ENCODE results near the gene PRKCA.

Gene PRKCA

GRCh38 chr17:66578781-66579489, 276.5 kb downstream of the PRKCA start:
- H3K27ac ChIP-seq = peak overlapping the region in 1 of 2 donors; percentile 89
- no peak for TF ChIP-seq CTCF (IDR thresholded peaks at IDR 0.05)
- DNase-seq (ENCODE audit: low spot score) = no peak
- no peak overlapping the region for H3K4me3 ChIP-seq

- peak overlapping the region; percentile 48 to 89 for H3K27ac ChIP-seq
- DNase-seq (ENCODE audit: low spot score) = no peak
- no peak overlapping the region for H3K4me3 ChIP-seq
- no peak for TF ChIP-seq CTCF (IDR thresholded peaks at IDR 0.05)
Measured at GRCh38 chr17:66579556-66579955, 277.1 kb downstream of the PRKCA start.

- TF ChIP-seq CTCF (IDR thresholded peaks at IDR 0.05) = no peak
- Histone ChIP-seq H3K4me3 (peak overlapping the region; percentile 37), H3K27ac (peak overlapping the region; percentile 48 to 89)
- DNase-seq (ENCODE audit: low spot score) = peak; percentile 88
Measured at GRCh38 chr17:66580184-66580955, 278.0 kb downstream of the PRKCA start.

GRCh38 chr17:66580956-66581391, 278.6 kb downstream of the PRKCA start:
- H3K4me3 ChIP-seq = peak overlapping the region; percentile 37
- no peak for TF ChIP-seq CTCF (IDR thresholded peaks at IDR 0.05)
- DNase-seq (ENCODE audit: low spot score) = no peak
- peak overlapping the region; percentile 48 to 89 for H3K27ac ChIP-seq

GRCh38 chr17:66582373-66583111, 280.1 kb downstream of the PRKCA start:
- DNase-seq (ENCODE audit: low spot score) = no peak
- peak overlapping the region in 1 of 2 donors; percentile 89 for H3K27ac ChIP-seq
- no peak for TF ChIP-seq CTCF (IDR thresholded peaks at IDR 0.05)
- no peak overlapping the region for H3K4me3 ChIP-seq

- H3K4me3 ChIP-seq = no peak overlapping the region
- DNase-seq (ENCODE audit: low spot score) = no peak
- H3K27ac ChIP-seq = peak overlapping the region in 1 of 2 donors; percentile 89
- TF ChIP-seq CTCF (IDR thresholded peaks at IDR 0.05) = no peak
Measured at GRCh38 chr17:66583112-66583748, 280.8 kb downstream of the PRKCA start.
